ENCODE results near the gene FAM20A.

FAM20A gene

GRCh38 chr17:68568581-68568980 is 32.6 kb downstream of the FAM20A start:
- H3K4ac ChIP-seq (ENCODE audit: low read depth, low read length) = no peak overlapping the region

GRCh38 chr17:68567581-68567980 is 33.6 kb downstream of the FAM20A start:
- H3K79me2 ChIP-seq (ENCODE audit: control insufficient read depth, insufficient read depth, low read length) = no peaks in the 10 kb centered on the region
- H2BK5ac ChIP-seq (ENCODE audit: low read length) = no peak overlapping the region
- no peak overlapping the region for H4K5ac ChIP-seq (ENCODE audit: low read length)
- no peak overlapping the region for H3K9ac ChIP-seq (ENCODE audit: low read length)
- no peak overlapping the region for H3K4ac ChIP-seq (ENCODE audit: low read depth, low read length)
- no peak overlapping the region for H3K23ac ChIP-seq (ENCODE audit: low read length)
- H3K27me3 ChIP-seq (ENCODE audit: insufficient read depth, low read length, poor library complexity) = no peaks in the 10 kb centered on the region
- no peak overlapping the region for H2BK15ac ChIP-seq (replicated peaks; ENCODE audit: low read depth)
- H3K4me1 ChIP-seq (ENCODE audit: control insufficient read depth, low read depth, low read length) = no peaks in the 10 kb centered on the region
- H2AK5ac ChIP-seq (ENCODE audit: low read length) = no peak overlapping the region
- H2BK120ac ChIP-seq (ENCODE audit: low read depth, low read length) = no peak overlapping the region
- H3K27ac ChIP-seq (ENCODE audit: low read depth, low read length) = no peak overlapping the region
- H3K36me3 ChIP-seq (ENCODE audit: control insufficient read depth, insufficient read depth, low read length) = peaks cover 1% of the 10 kb centered on the region
- no peak overlapping the region for H3K4me3 ChIP-seq (ENCODE audit: low read length)
- H4K8ac ChIP-seq (ENCODE audit: low read depth, low read length) = no peak overlapping the region
- no CpG with 5 or more reads among the region's 8 CpGs for WGBS (ENCODE audit: extremely low coverage, insufficient coverage, low lambda C conversion rate)
- DNase-seq = no peak
- no peaks in the 10 kb centered on the region for H3K79me1 ChIP-seq (ENCODE audit: low read length)
- H3K56ac ChIP-seq (ENCODE audit: low read length) = no peak overlapping the region
- no peak overlapping the region for H3K4me2 ChIP-seq (ENCODE audit: low read length)
- H3K18ac ChIP-seq (ENCODE audit: low read length) = no peak overlapping the region

More at GRCh38 chr17:68568581-68568980, 32.6 kb downstream of the FAM20A start:
- Histone ChIP-seq H4K8ac (ENCODE audit: low read depth, low read length) (no peak overlapping the region), H3K23ac (ENCODE audit: low read length) (no peak overlapping the region), H2BK5ac (ENCODE audit: low read length) (no peak overlapping the region), H3K79me1 (ENCODE audit: low read length) (no peaks in the 10 kb centered on the region), H3K18ac (ENCODE audit: low read length) (no peak overlapping the region), H3K27ac (ENCODE audit: low read depth, low read length) (no peak overlapping the region), H3K36me3 (ENCODE audit: control insufficient read depth, insufficient read depth, low read length) (peaks cover 1% of the 10 kb centered on the region), H3K27me3 (ENCODE audit: insufficient read depth, low read length, poor library complexity) (no peaks in the 10 kb centered on the region), H3K4me2 (ENCODE audit: low read length) (no peak overlapping the region), H3K56ac (ENCODE audit: low read length) (no peak overlapping the region), H4K5ac (ENCODE audit: low read length) (no peak overlapping the region), H3K4me1 (ENCODE audit: control insufficient read depth, low read depth, low read length) (no peaks in the 10 kb centered on the region), H3K4me3 (ENCODE audit: low read length) (no peak overlapping the region), H2BK120ac (ENCODE audit: low read depth, low read length) (no peak overlapping the region), H3K79me2 (ENCODE audit: control insufficient read depth, insufficient read depth, low read length) (no peaks in the 10 kb centered on the region), H2BK15ac (replicated peaks; ENCODE audit: low read depth) (no peak overlapping the region), H2AK5ac (ENCODE audit: low read length) (no peak overlapping the region), H3K9ac (ENCODE audit: low read length) (no peak overlapping the region)
- WGBS (ENCODE audit: extremely low coverage, insufficient coverage, low lambda C conversion rate) = no CpG with 5 or more reads among the region's 2 CpGs
- DNase-seq = no peak

- Histone ChIP-seq H3K79me1 (ENCODE audit: low read length) (no peaks in the 10 kb centered on the region), H4K5ac (ENCODE audit: low read length) (no peak overlapping the region), H3K4me1 (ENCODE audit: control insufficient read depth, low read depth, low read length) (no peaks in the 10 kb centered on the region), H3K9ac (ENCODE audit: low read length) (no peak overlapping the region), H3K4me2 (ENCODE audit: low read length) (no peak overlapping the region), H2BK120ac (ENCODE audit: low read depth, low read length) (no peak overlapping the region), H3K79me2 (ENCODE audit: control insufficient read depth, insufficient read depth, low read length) (no peaks in the 10 kb centered on the region), H2AK5ac (ENCODE audit: low read length) (no peak overlapping the region), H2BK5ac (ENCODE audit: low read length) (no peak overlapping the region), H3K36me3 (ENCODE audit: control insufficient read depth, insufficient read depth, low read length) (peaks cover 1% of the 10 kb centered on the region), H3K18ac (ENCODE audit: low read length) (no peak overlapping the region), H3K4me3 (ENCODE audit: low read length) (no peak overlapping the region), H3K27me3 (ENCODE audit: insufficient read depth, low read length, poor library complexity) (no peaks in the 10 kb centered on the region), H3K27ac (ENCODE audit: low read depth, low read length) (no peak overlapping the region), H3K23ac (ENCODE audit: low read length) (no peak overlapping the region), H2BK15ac (replicated peaks; ENCODE audit: low read depth) (no peak overlapping the region), H3K4ac (ENCODE audit: low read depth, low read length) (no peak overlapping the region), H4K8ac (ENCODE audit: low read depth, low read length) (no peak overlapping the region), H3K56ac (ENCODE audit: low read length) (no peak overlapping the region)
- WGBS (ENCODE audit: extremely low coverage, insufficient coverage, low lambda C conversion rate) = no CpG with 5 or more reads among the region's 3 CpGs
- no peak for DNase-seq
Measured at GRCh38 chr17:68567035-68567434, 34.1 kb downstream of the FAM20A start.

GRCh38 chr17:68566442-68566738 is 34.8 kb downstream of the FAM20A start:
- Histone ChIP-seq H2AK5ac (ENCODE audit: low read length) (no peak overlapping the region), H3K4me3 (ENCODE audit: low read length) (no peak overlapping the region), H3K9ac (ENCODE audit: low read length) (no peak overlapping the region), H3K18ac (ENCODE audit: low read length) (no peak overlapping the region), H3K4me2 (ENCODE audit: low read length) (no peak overlapping the region), H3K27me3 (ENCODE audit: insufficient read depth, low read length, poor library complexity) (no peaks in the 10 kb centered on the region), H3K23ac (ENCODE audit: low read length) (no peak overlapping the region), H3K56ac (ENCODE audit: low read length) (no peak overlapping the region), H3K36me3 (ENCODE audit: control insufficient read depth, insufficient read depth, low read length) (peaks cover 1% of the 10 kb centered on the region), H2BK15ac (replicated peaks; ENCODE audit: low read depth) (no peak overlapping the region), H2BK5ac (ENCODE audit: low read length) (no peak overlapping the region), H4K8ac (ENCODE audit: low read depth, low read length) (no peak overlapping the region), H3K4ac (ENCODE audit: low read depth, low read length) (no peak overlapping the region), H2BK120ac (ENCODE audit: low read depth, low read length) (no peak overlapping the region), H3K4me1 (ENCODE audit: control insufficient read depth, low read depth, low read length) (no peaks in the 10 kb centered on the region), H3K79me1 (ENCODE audit: low read length) (no peaks in the 10 kb centered on the region), H3K79me2 (ENCODE audit: control insufficient read depth, insufficient read depth, low read length) (no peaks in the 10 kb centered on the region), H3K27ac (ENCODE audit: low read depth, low read length) (no peak overlapping the region), H4K5ac (ENCODE audit: low read length) (no peak overlapping the region)
- no CpG with 5 or more reads among the region's 2 CpGs for WGBS (ENCODE audit: extremely low coverage, insufficient coverage, low lambda C conversion rate)
- DNase-seq = no peak

- no peak overlapping the region for H2AK5ac ChIP-seq (ENCODE audit: low read length)
- no peak overlapping the region for H3K4me3 ChIP-seq (ENCODE audit: low read length)
- no peaks in the 10 kb centered on the region for H3K27me3 ChIP-seq (ENCODE audit: insufficient read depth, low read length, poor library complexity)
- H4K5ac ChIP-seq (ENCODE audit: low read length) = no peak overlapping the region
- H3K9ac ChIP-seq (ENCODE audit: low read length) = no peak overlapping the region
- no peak overlapping the region for H3K27ac ChIP-seq (ENCODE audit: low read depth, low read length)
- no CpG with 5 or more reads among the region's 3 CpGs for WGBS (ENCODE audit: extremely low coverage, insufficient coverage, low lambda C conversion rate)
- H3K4me2 ChIP-seq (ENCODE audit: low read length) = no peak overlapping the region
- H3K4ac ChIP-seq (ENCODE audit: low read depth, low read length) = no peak overlapping the region
- no peak overlapping the region for H2BK120ac ChIP-seq (ENCODE audit: low read depth, low read length)
- H3K36me3 ChIP-seq (ENCODE audit: control insufficient read depth, insufficient read depth, low read length) = peaks cover 1% of the 10 kb centered on the region
- no peaks in the 10 kb centered on the region for H3K79me2 ChIP-seq (ENCODE audit: control insufficient read depth, insufficient read depth, low read length)
- H2BK15ac ChIP-seq (replicated peaks; ENCODE audit: low read depth) = no peak overlapping the region
- H3K79me1 ChIP-seq (ENCODE audit: low read length) = no peaks in the 10 kb centered on the region
- no peak overlapping the region for H3K56ac ChIP-seq (ENCODE audit: low read length)
- H3K4me1 ChIP-seq (ENCODE audit: control insufficient read depth, low read depth, low read length) = no peaks in the 10 kb centered on the region
- no peak overlapping the region for H2BK5ac ChIP-seq (ENCODE audit: low read length)
- no peak for DNase-seq
- no peak overlapping the region for H3K18ac ChIP-seq (ENCODE audit: low read length)
- no peak overlapping the region for H4K8ac ChIP-seq (ENCODE audit: low read depth, low read length)
- no peak overlapping the region for H3K23ac ChIP-seq (ENCODE audit: low read length)
Measured at GRCh38 chr17:68565661-68566441, 35.3 kb downstream of the FAM20A start.
